ENCODE results near the gene PRRT1B. TPM values are rescaled to one million over a fixed set of nuclear protein-coding genes. Genes with fewer than 3 reads are reported as not detected.
A peak's percentile ranks its signal among the peaks of the same experiment; 100 is the strongest.

Gene PRRT1B
- total RNA-seq (2021) = 0.48 to 1.2 TPM (median 0.78 TPM) in 3 replicates
- Bru-seq, nascent RNA = percentile 16 among the genes with signal in this experiment
- long read RNA-seq, experiment 1, partial matches to known transcripts = 0 of 1 reads
- long read RNA-seq, experiment 1, other reads (novel, unspliced or antisense) = 1 of 1 reads
- long read RNA-seq, experiment 2 = 0 reads
- long read RNA-seq, experiment 3 = 0 reads

- Mint-ChIP-seq H3K36me3 (peaks cover 41% of the 10 kb centered on the region), H3K27ac (no peak within 1 kb of the TSS), H3K27me3 (ENCODE audit: low read depth) (peaks cover 72% of the 10 kb centered on the region), H3K4me1 (peaks cover 7% of the 10 kb centered on the region), H3K4me3 (peak within 1 kb of the TSS; percentile 68), H3K9me3 (peaks cover 53% of the 10 kb centered on the region)
- ChIA-PET CTCF (interaction anchor here (0.7 to 2.0 kb wide), 4 partner anchors 9 to 195 kb away, joined by 3 to 11 read pairs (median 4); no protein-coding TSS in a partner anchor), POLR2A (interaction anchor here (0.7 to 1.7 kb wide), 4 partner anchors 9 to 19 kb away, joined by 3 to 7 read pairs (median 4); no protein-coding TSS in a partner anchor)
- DNase-seq (ENCODE audit: low spot score) (peak; percentile 57), ATAC-seq (peak; percentile 57)
- TF ChIP-seq HMGXB4 (CRISPR knock-in tag; IDR thresholded peaks at IDR 0.05) (peak; percentile 65; the same call in 1 of the 2 replicates), GABPB1 (CRISPR knock-in tag; IDR thresholded peaks at IDR 0.05) (peak; percentile 49; the same call in 1 of the 2 replicates), STAT6 (CRISPR knock-in tag; conservative IDR thresholded peaks at IDR 0.05; ENCODE audit: low read depth) (no peak), ZNF396 (CRISPR knock-in tag; IDR thresholded peaks at IDR 0.05; ENCODE audit: borderline replicate concordance) (no peak), SMAD3 (CRISPR knock-in tag; IDR thresholded peaks at IDR 0.05; ENCODE audit: borderline replicate concordance) (no peak), ZNF138 (CRISPR knock-in tag; conservative IDR thresholded peaks at IDR 0.05) (no peak)
These were observed at the start of gene PRRT1B for GRCh38 chr9:131545003-131545785. Gene PRRT1B (plus strand): TSS chr9:131545523. CDS start chr9:131545616, 93 bp downstream.

GRCh38 chr9:131495785-131496184 lies 49.5 kb upstream of the PRRT1B start:
- no peak overlapping the region for H3K4me3 Mint-ChIP-seq
- no peak for ATAC-seq
- TF ChIP-seq JUN (CRISPR knock-in tag; IDR thresholded peaks at IDR 0.05) (no peak), IRF2 (CRISPR knock-in tag; IDR thresholded peaks at IDR 0.05; ENCODE audit: borderline replicate concordance, low read depth) (no peak), STAT6 (CRISPR knock-in tag; conservative IDR thresholded peaks at IDR 0.05; ENCODE audit: low read depth) (no peak), ZNF232 (CRISPR knock-in tag; IDR thresholded peaks at IDR 0.05) (no peak), ZNF281 (CRISPR knock-in tag; IDR thresholded peaks at IDR 0.05) (no peak), ZBTB43 (CRISPR knock-in tag; IDR thresholded peaks at IDR 0.05) (no peak), EMX1 (CRISPR knock-in tag; IDR thresholded peaks at IDR 0.05) (no peak), ZNF121 (CRISPR knock-in tag; IDR thresholded peaks at IDR 0.05) (no peak), E2F4 (CRISPR knock-in tag; IDR thresholded peaks at IDR 0.05; ENCODE audit: borderline replicate concordance, low read depth) (no peak), ERG (CRISPR knock-in tag; IDR thresholded peaks at IDR 0.05) (no peak), ATF2 (CRISPR knock-in tag; IDR thresholded peaks at IDR 0.05; ENCODE audit: borderline replicate concordance, low read depth) (no peak)

More at GRCh38 chr9:131495785-131496184, 49.5 kb upstream of the PRRT1B start:
- Mint-ChIP-seq H3K36me3 (peaks cover 84% of the 10 kb centered on the region), H3K4me1 (0 out of 2 replicates have a peak, but pooled peaks cover 2% of the 10 kb centered on the region), H3K27ac (0 out of 2 replicates have a peak overlapping the region, but pooled peaks have one; percentile 27), H3K9me3 (no peaks in the 10 kb centered on the region), H3K27me3 (ENCODE audit: low read depth) (no peaks in the 10 kb centered on the region)
- POLR2A ChIA-PET = no interaction called here
- CTCF ChIA-PET = no interaction called here
- DNase-seq (ENCODE audit: low spot score) = no peak
